GM18519 (cell line): ENCODE results near the gene C3orf20.
"Not testable (repeated sequence)": the region's sequence is repeated elsewhere in the genome, so short reads cannot be mapped to it uniquely, and the experiment has no call there.

ENCODE experiments used
- ATAC-seq: cut with Tn5 transposase; IDR thresholded peaks from one replicate; pipeline ENCODE4 v1.9.1; 2021; ENCODE audit warnings: mild to moderate bottlenecking, moderate library complexity; ENCODE audit not compliant: unreplicated experiment, low FRiP score

C3orf20 gene

GRCh38 chr3:14649466-14649865 is 25.5 kb upstream of the C3orf20 start:
- no peak for ATAC-seq

- ATAC-seq, result no peak
Observed at GRCh38 chr3:14650193-14650592, 24.7 kb upstream of the C3orf20 start.

- ATAC-seq, result peak; percentile 98
Observed at GRCh38 chr3:14651440-14652251, 23.3 kb upstream of the C3orf20 start, which contains the start of gene CCDC174. CCDC174 (plus strand) TSS chr3:14651762; CDS start chr3:14651837, 75 bp downstream.

- not testable (repeated sequence) for ATAC-seq
Observed at GRCh38 chr3:14652360-14652907, 22.5 kb upstream of the C3orf20 start.

- no peak for ATAC-seq
Observed at GRCh38 chr3:14657579-14657978, 17.4 kb upstream of the C3orf20 start.

- no peak for ATAC-seq
Observed at GRCh38 chr3:14658978-14659377, 16.0 kb upstream of the C3orf20 start.

GRCh38 chr3:14660942-14661341 is 14.0 kb upstream of the C3orf20 start:
- ATAC-seq, result no peak

- ATAC-seq, result no peak
Observed at GRCh38 chr3:14663396-14664135, 11.4 kb upstream of the C3orf20 start.

- ATAC-seq, result no peak
Observed at GRCh38 chr3:14664170-14664569, 10.8 kb upstream of the C3orf20 start.

- no peak for ATAC-seq
Observed at GRCh38 chr3:14672588-14672987, 2.4 kb upstream of the C3orf20 start.

GRCh38 chr3:14676881-14677280 is 1.9 kb downstream of the C3orf20 start:
- ATAC-seq, result no peak

GRCh38 chr3:14678015-14678503 is 3.1 kb downstream of the C3orf20 start:
- ATAC-seq, result no peak

GRCh38 chr3:14680115-14680514 is 5.2 kb downstream of the C3orf20 start:
- no peak for ATAC-seq

- no peak for ATAC-seq
Observed at GRCh38 chr3:14680716-14681115, 5.8 kb downstream of the C3orf20 start.

- ATAC-seq, result no peak
Observed at GRCh38 chr3:14684447-14684846, 9.5 kb downstream of the C3orf20 start.

GRCh38 chr3:14685179-14685578 is 10.2 kb downstream of the C3orf20 start:
- no peak for ATAC-seq

GRCh38 chr3:14687360-14687759 is 12.4 kb downstream of the C3orf20 start:
- no peak for ATAC-seq

- ATAC-seq, result peak; percentile 28
Observed at GRCh38 chr3:14688525-14688924, 13.6 kb downstream of the C3orf20 start.

GRCh38 chr3:14689247-14689980 is 14.5 kb downstream of the C3orf20 start:
- no peak for ATAC-seq

- ATAC-seq, result no peak
Observed at GRCh38 chr3:14691239-14691638, 16.3 kb downstream of the C3orf20 start.

GRCh38 chr3:14691719-14692118 is 16.8 kb downstream of the C3orf20 start:
- ATAC-seq, result no peak
